SIG-M5 treated with dmso at 0.1 percent for 504 hours (cell line): ENCODE data around the gene NUDT5.

Source experiments
- DNase-seq: peaks from one replicate; lab custom pipeline; 2025; ENCODE audit not compliant: unreplicated experiment; lab: John Stamatoyannopoulos, UW

The NUDT5 gene

DNA sequence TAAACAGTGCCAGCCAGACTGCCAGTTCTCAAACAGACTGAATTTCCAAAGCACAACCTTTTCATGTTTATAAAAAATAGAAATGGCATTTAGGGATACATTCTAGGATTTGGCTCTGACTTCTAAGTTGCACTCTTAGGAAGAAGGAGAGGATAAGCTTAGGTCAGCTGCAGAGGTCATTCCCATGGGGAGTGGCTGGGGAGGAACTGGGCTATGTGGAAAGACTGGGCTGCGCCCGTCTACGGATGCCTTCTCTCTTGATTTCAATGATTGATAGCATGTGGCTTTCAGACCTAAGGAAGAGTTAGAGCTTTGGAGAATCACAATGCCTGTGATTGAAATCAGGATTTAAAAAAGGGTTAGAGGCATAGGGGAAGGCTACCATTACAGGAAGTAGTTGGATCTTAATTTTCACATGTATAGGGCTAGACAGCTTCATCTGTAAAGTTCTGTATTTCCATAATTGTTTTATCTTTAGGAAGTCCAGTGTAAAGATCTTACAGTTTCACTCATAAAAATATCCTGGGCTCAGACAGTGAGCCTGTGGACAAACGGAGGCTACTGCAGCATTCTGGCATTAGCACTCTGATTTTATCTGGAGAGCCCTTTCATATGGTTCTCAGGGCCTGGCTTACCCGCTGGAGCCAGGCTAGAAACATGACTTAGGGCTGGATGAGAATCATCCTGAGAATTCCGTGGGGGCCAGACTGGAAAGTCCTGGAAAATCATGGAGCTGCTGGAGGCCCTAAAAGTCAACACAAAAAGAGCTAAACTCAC is 29.5 kb downstream of the NUDT5 start:
- DNase-seq = no peak

DNA sequence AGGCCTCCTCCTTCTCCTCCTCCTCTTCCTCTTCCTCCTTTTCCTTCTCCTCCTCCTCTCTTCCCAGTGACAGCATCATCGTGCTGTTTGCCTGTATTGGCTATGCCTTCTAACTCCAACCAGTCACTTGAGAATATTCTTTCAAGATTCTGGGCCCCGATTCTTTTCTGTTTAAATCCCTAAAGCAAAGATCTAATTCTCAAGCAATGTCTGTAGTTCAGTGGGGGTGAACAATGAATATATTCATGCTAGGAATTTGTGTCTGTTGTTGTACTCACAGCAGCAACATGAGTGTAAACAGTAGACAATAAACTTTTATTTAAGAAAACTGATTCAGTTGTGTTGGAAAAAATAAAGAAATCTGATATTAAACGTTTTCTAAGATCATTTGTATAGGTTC is 30.7 kb downstream of the NUDT5 start:
- no peak for DNase-seq

DNA sequence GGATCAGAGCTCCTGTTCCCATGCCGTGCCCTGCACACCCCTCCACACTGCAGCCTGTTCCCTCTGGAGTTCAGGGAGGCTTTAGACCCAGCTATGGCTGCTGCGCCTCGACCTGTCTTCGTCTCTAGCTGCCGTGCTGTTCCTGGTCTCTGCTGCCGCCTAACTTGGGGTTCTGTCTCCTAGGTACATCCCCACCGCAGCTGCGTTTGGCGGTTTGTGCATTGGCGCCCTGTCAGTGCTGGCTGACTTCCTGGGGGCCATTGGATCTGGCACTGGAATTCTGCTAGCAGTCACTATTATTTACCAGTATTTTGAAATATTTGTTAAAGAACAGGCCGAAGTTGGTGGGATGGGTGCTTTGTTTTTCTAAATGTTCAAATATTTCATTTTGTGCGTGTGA is 31.6 kb downstream of the NUDT5 start:
- DNase-seq = no peak

GRCh38 chr10:12162927-12163326 is 32.8 kb downstream of the NUDT5 start:
- DNase-seq = no peak

DNA sequence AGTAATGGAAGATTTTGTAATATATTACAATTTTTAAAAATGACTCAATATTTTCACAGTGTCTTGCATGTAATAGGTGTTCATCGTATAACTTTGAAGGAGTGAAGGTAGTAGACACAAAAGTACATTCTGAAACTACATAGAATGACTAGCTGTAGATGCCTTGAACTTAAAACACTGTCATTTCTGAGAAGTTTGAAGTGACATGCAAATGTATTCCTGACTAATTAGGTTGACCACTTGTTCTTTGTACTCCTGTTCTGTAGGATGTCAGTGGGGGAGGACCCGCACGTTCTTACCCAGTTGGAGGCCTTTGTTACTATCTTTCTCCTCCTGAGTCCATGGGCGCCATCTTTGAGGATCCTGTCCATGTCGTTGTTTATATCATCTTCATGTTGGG is 35.0 kb downstream of the NUDT5 start:
- no peak for DNase-seq

- DNase-seq = peak; percentile 80
Observed at GRCh38 chr10:12158111-12158510, 37.6 kb downstream of the NUDT5 start.

- DNase-seq = no peak
Observed at GRCh38 chr10:12156367-12157123, 39.1 kb downstream of the NUDT5 start.

DNA sequence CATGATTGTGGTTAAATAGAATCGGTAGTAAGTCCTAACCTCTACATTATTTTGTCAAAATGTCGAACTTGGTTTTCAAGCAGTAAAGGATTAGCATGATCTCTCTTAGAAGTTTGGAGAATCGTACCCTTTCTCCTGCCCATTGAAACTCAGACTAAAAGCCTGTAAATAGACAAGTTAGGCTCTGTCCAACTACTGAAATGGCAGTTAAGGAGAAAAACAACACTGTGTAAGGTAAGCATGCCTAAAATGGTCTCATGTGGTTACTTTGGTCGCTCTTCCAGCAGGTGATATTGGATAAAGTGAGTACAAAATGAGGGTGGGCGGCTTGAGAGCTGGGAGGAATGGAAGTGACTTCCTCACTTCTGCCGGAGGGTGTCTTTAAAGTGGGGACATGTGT is 41.2 kb downstream of the NUDT5 start:
- no peak for DNase-seq

GRCh38 chr10:12150163-12150562 is 45.5 kb downstream of the NUDT5 start:
- DNase-seq = no peak

GRCh38 chr10:12144538-12144937 is 51.2 kb downstream of the NUDT5 start:
- DNase-seq = no peak

- no peak for DNase-seq
Observed at GRCh38 chr10:12140038-12140437, 55.7 kb downstream of the NUDT5 start.

- DNase-seq = no peak
Observed at GRCh38 chr10:12135631-12136030, 60.1 kb downstream of the NUDT5 start.

GRCh38 chr10:12130237-12130872 is 65.3 kb downstream of the NUDT5 start:
- peak; percentile 47 for DNase-seq

GRCh38 chr10:12129222-12130111 is 66.2 kb downstream of the NUDT5 start, which contains the start of gene SEC61A2:
SEC61A2 (plus strand) TSS chr10:12129677; CDS start chr10:12129788, 111 bp downstream.
- peak; percentile 77 for DNase-seq

GRCh38 chr10:12121673-12122072 is 74.0 kb downstream of the NUDT5 start:
- DNase-seq = no peak
